ENCODE data around the gene POLR2E.

The POLR2E gene

GRCh38 chr19:1109032-1109551, 13.9 kb upstream of the POLR2E start:
- H3K4me3 ChIP-seq (ENCODE audit: low read depth, low read length): no peak overlapping the region
- no peak for TF ChIP-seq CTCF (IDR thresholded peaks at IDR 0.05; ENCODE audit: low read depth, low read length)

GRCh38 chr19:1108291-1109031, 13.3 kb upstream of the POLR2E start:
- no peak for TF ChIP-seq CTCF (IDR thresholded peaks at IDR 0.05; ENCODE audit: low read depth, low read length)
- no peak overlapping the region for H3K4me3 ChIP-seq (ENCODE audit: low read depth, low read length)

- no peak overlapping the region for H3K4me3 ChIP-seq (ENCODE audit: low read depth, low read length)
- TF ChIP-seq CTCF (IDR thresholded peaks at IDR 0.05; ENCODE audit: low read depth, low read length): no peak
Measured at GRCh38 chr19:1107661-1108261, 12.6 kb upstream of the POLR2E start.

GRCh38 chr19:1106841-1107660, 11.9 kb upstream of the POLR2E start:
- H3K4me3 ChIP-seq (ENCODE audit: low read depth, low read length): no peak overlapping the region
- no peak for TF ChIP-seq CTCF (IDR thresholded peaks at IDR 0.05; ENCODE audit: low read depth, low read length)

- H3K4me3 ChIP-seq (ENCODE audit: low read depth, low read length): no peak overlapping the region; the same call in 1 of the 2 replicates
- no peak for TF ChIP-seq CTCF (IDR thresholded peaks at IDR 0.05; ENCODE audit: low read depth, low read length)
Measured at GRCh38 chr19:1105873-1106840, 11.0 kb upstream of the POLR2E start.

GRCh38 chr19:1105008-1105872, 10.1 kb upstream of the POLR2E start:
- TF ChIP-seq CTCF (IDR thresholded peaks at IDR 0.05; ENCODE audit: low read depth, low read length): no peak
- peak overlapping the region; percentile 72 for H3K4me3 ChIP-seq (ENCODE audit: low read depth, low read length)
